ENCODE measurements around the gene TLL2.

TLL2 gene

GRCh38 chr10:96507044-96507443 lies 6.7 kb downstream of the TLL2 start:
- DNase-seq (ENCODE audit: low read depth in 2 of 2) = no peak

- DNase-seq (ENCODE audit: low read depth in 2 of 2) = no peak
Observed at GRCh38 chr10:96505150-96506136, 8.3 kb downstream of the TLL2 start.

GRCh38 chr10:96502561-96503282 lies 11.0 kb downstream of the TLL2 start:
- no peak for DNase-seq (ENCODE audit: low read depth in 2 of 2)

GRCh38 chr10:96501985-96502384 lies 11.7 kb downstream of the TLL2 start:
- no peak for DNase-seq (ENCODE audit: low read depth in 2 of 2)

- DNase-seq (ENCODE audit: low read depth in 2 of 2) = no peak
Observed at GRCh38 chr10:96500519-96500918, 13.2 kb downstream of the TLL2 start.

- DNase-seq (ENCODE audit: low read depth in 2 of 2) = no peak
Observed at GRCh38 chr10:96500050-96500449, 13.7 kb downstream of the TLL2 start.

GRCh38 chr10:96497391-96497790 lies 16.3 kb downstream of the TLL2 start:
- no peak for DNase-seq (ENCODE audit: low read depth in 2 of 2)

- no peak for DNase-seq (ENCODE audit: low read depth in 2 of 2)
Observed at GRCh38 chr10:96496281-96496925, 17.3 kb downstream of the TLL2 start.

- DNase-seq (ENCODE audit: low read depth in 2 of 2) = no peak
Observed at GRCh38 chr10:96495544-96495943, 18.2 kb downstream of the TLL2 start.

GRCh38 chr10:96494694-96495093 lies 19.0 kb downstream of the TLL2 start:
- no peak for DNase-seq (ENCODE audit: low read depth in 2 of 2)

GRCh38 chr10:96493871-96494525 lies 19.7 kb downstream of the TLL2 start:
- DNase-seq (ENCODE audit: low read depth in 2 of 2) = no peak

- DNase-seq (ENCODE audit: low read depth in 2 of 2) = no peak
Observed at GRCh38 chr10:96493254-96493653, 20.5 kb downstream of the TLL2 start.

GRCh38 chr10:96491303-96491702 lies 22.4 kb downstream of the TLL2 start:
- DNase-seq (ENCODE audit: low read depth in 2 of 2) = no peak

GRCh38 chr10:96488161-96488935 lies 25.4 kb downstream of the TLL2 start:
- no peak for DNase-seq (ENCODE audit: low read depth in 2 of 2)

GRCh38 chr10:96482815-96483588 lies 30.7 kb downstream of the TLL2 start:
- DNase-seq (ENCODE audit: low read depth in 2 of 2) = no peak

GRCh38 chr10:96478355-96478754 lies 35.4 kb downstream of the TLL2 start:
- no peak for DNase-seq (ENCODE audit: low read depth in 2 of 2)

- no peak for DNase-seq (ENCODE audit: low read depth in 2 of 2)
Observed at GRCh38 chr10:96473866-96474265, 39.9 kb downstream of the TLL2 start.

- DNase-seq (ENCODE audit: low read depth in 2 of 2) = no peak
Observed at GRCh38 chr10:96470116-96470743, 43.5 kb downstream of the TLL2 start.

- DNase-seq (ENCODE audit: low read depth in 2 of 2) = no peak
Observed at GRCh38 chr10:96468845-96469244, 44.9 kb downstream of the TLL2 start.

GRCh38 chr10:96465599-96465998 lies 48.1 kb downstream of the TLL2 start:
- no peak for DNase-seq (ENCODE audit: low read depth in 2 of 2)
